Rectal smooth muscle tissue (tissue), 1 donor: ENCODE results near the gene RNASE4.
A peak's percentile ranks its signal among the peaks of the same experiment; 100 is the strongest.

Source experiments
- H3K27ac ChIP-seq: one replicate; pipeline ENCODE4 v1.7.0; 2013; ENCODE audit warnings: low read depth, low read length, inconsistent platforms
- H3K27me3 ChIP-seq: one replicate; pipeline ENCODE4 v1.7.0; 2013; ENCODE audit warnings: low read length; ENCODE audit not compliant: control insufficient read depth, insufficient read depth
- H3K36me3 ChIP-seq: one replicate; pipeline ENCODE4 v1.7.0; 2013; ENCODE audit warnings: low read length; ENCODE audit not compliant: control insufficient read depth, insufficient read depth
- H3K4me1 ChIP-seq: one replicate; pipeline ENCODE4 v1.7.0; 2013; ENCODE audit warnings: low read length; ENCODE audit not compliant: control insufficient read depth, insufficient read depth
- H3K4me3 ChIP-seq: one replicate; pipeline ENCODE4 v1.7.0; 2013; ENCODE audit warnings: low read length
- H3K9ac ChIP-seq: one replicate; pipeline ENCODE4 v1.7.0; 2013; ENCODE audit warnings: low read length

Gene RNASE4

GRCh38 chr14:20680843-20681347 is 3.5 kb upstream of the RNASE4 start:
- peak overlapping the region; percentile 29 for H3K9ac ChIP-seq
- no peaks in the 10 kb centered on the region for H3K36me3 ChIP-seq
- H3K4me3 ChIP-seq: peak overlapping the region; percentile 91
- H3K27me3 ChIP-seq: no peaks in the 10 kb centered on the region
- peaks cover 7% of the 10 kb centered on the region for H3K4me1 ChIP-seq
- H3K27ac ChIP-seq: peak overlapping the region; percentile 99

GRCh38 chr14:20681348-20682126 is 2.8 kb upstream of the RNASE4 start:
- H3K4me3 ChIP-seq: peak overlapping the region; percentile 91
- peak overlapping the region; percentile 99 for H3K27ac ChIP-seq
- no peaks in the 10 kb centered on the region for H3K27me3 ChIP-seq
- H3K9ac ChIP-seq: peak overlapping the region; percentile 68
- H3K36me3 ChIP-seq: no peaks in the 10 kb centered on the region
- peaks cover 7% of the 10 kb centered on the region for H3K4me1 ChIP-seq

- Histone ChIP-seq H3K4me1 (peaks cover 7% of the 10 kb centered on the region), H3K36me3 (no peaks in the 10 kb centered on the region), H3K4me3 (peak overlapping the region; percentile 91), H3K9ac (peak overlapping the region; percentile 68), H3K27ac (peak overlapping the region; percentile 99), H3K27me3 (no peaks in the 10 kb centered on the region)
Measured at GRCh38 chr14:20682127-20682434, 2.3 kb upstream of the RNASE4 start.

- peak overlapping the region; percentile 91 for H3K4me3 ChIP-seq
- H3K9ac ChIP-seq: peak overlapping the region; percentile 99
- H3K27ac ChIP-seq: peak overlapping the region; percentile 99
- peaks cover 7% of the 10 kb centered on the region for H3K4me1 ChIP-seq
- H3K27me3 ChIP-seq: no peaks in the 10 kb centered on the region
- no peaks in the 10 kb centered on the region for H3K36me3 ChIP-seq
Measured at GRCh38 chr14:20682435-20683124, 1.8 kb upstream of the RNASE4 start.

GRCh38 chr14:20683125-20683890 is 1.1 kb upstream of the RNASE4 start:
- no peaks in the 10 kb centered on the region for H3K36me3 ChIP-seq
- peaks cover 7% of the 10 kb centered on the region for H3K4me1 ChIP-seq
- H3K27me3 ChIP-seq: no peaks in the 10 kb centered on the region
- peak overlapping the region; percentile 99 for H3K27ac ChIP-seq
- peak overlapping the region; percentile 91 for H3K4me3 ChIP-seq
- peak overlapping the region; percentile 99 for H3K9ac ChIP-seq

GRCh38 chr14:20684662-20685456 is 499 bp downstream of the RNASE4 start:
- Histone ChIP-seq H3K9ac (peak overlapping the region; percentile 74), H3K27ac (peak overlapping the region; percentile 99), H3K36me3 (no peaks in the 10 kb centered on the region), H3K27me3 (no peaks in the 10 kb centered on the region), H3K4me1 (peaks cover 7% of the 10 kb centered on the region), H3K4me3 (peak overlapping the region; percentile 91)

- Histone ChIP-seq H3K4me3 (peak overlapping the region; percentile 12), H3K4me1 (no peaks in the 10 kb centered on the region), H3K36me3 (no peaks in the 10 kb centered on the region), H3K9ac (no peak overlapping the region), H3K27me3 (no peaks in the 10 kb centered on the region), H3K27ac (no peak overlapping the region)
Measured at GRCh38 chr14:20686386-20687143, 2.2 kb downstream of the RNASE4 start.

GRCh38 chr14:20687362-20688166 is 3.2 kb downstream of the RNASE4 start:
- no peaks in the 10 kb centered on the region for H3K36me3 ChIP-seq
- H3K9ac ChIP-seq: no peak overlapping the region
- H3K4me3 ChIP-seq: no peak overlapping the region
- H3K27me3 ChIP-seq: no peaks in the 10 kb centered on the region
- no peaks in the 10 kb centered on the region for H3K4me1 ChIP-seq
- no peak overlapping the region for H3K27ac ChIP-seq

GRCh38 chr14:20688167-20688839 is 3.9 kb downstream of the RNASE4 start, which contains the start of gene ANG:
ANG (plus strand) TSS chr14:20688764; CDS start chr14:20693565, 4,801 bp downstream.
- no peak within 1 kb of the TSS for H3K27ac ChIP-seq
- H3K4me3 ChIP-seq: no peak within 1 kb of the TSS
- no peaks in the 10 kb centered on the region for H3K27me3 ChIP-seq
- H3K4me1 ChIP-seq: no peaks in the 10 kb centered on the region
- no peaks in the 10 kb centered on the region for H3K36me3 ChIP-seq
- H3K9ac ChIP-seq: no peak within 1 kb of the TSS

GRCh38 chr14:20690848-20691640 is 6.7 kb downstream of the RNASE4 start:
- Histone ChIP-seq H3K4me1 (no peaks in the 10 kb centered on the region), H3K36me3 (peaks cover 4% of the 10 kb centered on the region), H3K27me3 (no peaks in the 10 kb centered on the region), H3K27ac (no peak overlapping the region), H3K9ac (no peak overlapping the region), H3K4me3 (no peak overlapping the region)
